GM21360 (cell line): ENCODE data around the gene WDR82.

ENCODE experiments used
- ATAC-seq: cut with Tn5 transposase; IDR thresholded peaks from one replicate; pipeline ENCODE4 v1.9.1; 2021; ENCODE audit warnings: mild to moderate bottlenecking, moderate library complexity; ENCODE audit not compliant: unreplicated experiment

Gene WDR82

DNA sequence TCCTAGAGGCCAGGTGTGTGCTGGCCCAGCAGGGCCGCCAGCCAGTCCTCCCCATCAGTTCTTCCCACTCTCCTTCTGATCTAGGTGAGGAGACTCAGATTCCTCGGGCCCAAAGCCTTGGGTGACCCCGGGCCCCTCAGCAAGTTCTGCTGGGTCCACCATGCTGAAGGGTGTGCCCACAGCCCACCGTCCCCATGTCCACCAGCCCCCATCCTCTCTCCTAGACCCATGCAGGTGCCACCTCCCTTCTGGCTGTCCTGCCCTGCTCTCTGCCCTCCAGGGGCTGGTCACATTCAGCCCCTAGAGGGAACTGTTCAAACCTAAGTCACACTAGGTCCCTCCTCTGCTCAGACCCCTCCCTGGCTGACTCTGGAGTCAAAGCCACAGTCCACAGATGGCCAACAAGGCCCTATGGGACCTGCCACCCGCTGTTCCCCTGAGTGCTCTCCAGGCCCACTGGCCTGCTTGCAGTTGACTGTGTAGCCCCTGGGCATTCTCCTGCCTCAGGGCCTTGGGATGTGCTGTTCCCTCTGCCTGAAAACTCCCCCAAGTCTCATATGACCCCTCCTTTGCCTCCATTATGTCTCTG is 52.1 kb downstream of the WDR82 start:
- ATAC-seq: peak; percentile 2

DNA sequence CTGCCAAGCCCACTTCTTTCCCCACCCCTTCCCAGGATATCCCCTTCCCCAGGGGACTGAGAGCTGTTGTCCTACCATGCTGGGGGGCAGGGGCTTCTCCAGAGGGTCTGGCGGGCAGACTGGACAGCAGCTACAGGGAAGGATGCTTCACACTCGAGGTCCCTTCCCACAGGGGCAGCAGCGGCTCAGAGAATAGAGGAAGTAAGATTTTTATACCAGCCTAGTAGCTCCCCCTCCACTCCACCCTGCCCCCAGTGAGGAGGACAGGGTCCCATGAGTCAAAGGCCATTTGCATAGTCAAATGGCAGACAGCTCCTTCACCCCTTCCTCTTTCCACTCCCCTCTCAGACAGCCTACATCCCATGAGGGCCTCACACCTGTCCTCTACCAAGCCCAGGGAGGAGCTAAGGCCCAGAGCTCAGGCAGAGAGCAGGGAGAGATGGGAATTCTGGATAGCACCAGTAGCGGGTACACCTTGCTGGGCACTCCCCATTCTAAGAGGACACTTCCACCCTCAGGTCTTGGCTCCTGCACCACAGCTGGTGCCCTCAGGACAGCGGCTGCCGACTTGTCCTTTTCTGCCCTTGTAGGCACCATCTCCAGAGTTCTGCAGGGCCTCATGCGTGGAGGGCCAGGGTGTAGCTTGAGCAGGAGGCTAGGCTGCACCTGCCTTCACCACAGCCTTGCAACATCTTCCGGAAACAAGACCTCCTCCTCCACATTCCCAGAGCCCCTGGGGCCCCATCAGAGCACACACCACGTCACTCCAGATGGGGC is 52.8 kb downstream of the WDR82 start, which contains the start of gene TLR9:
TSS of gene TLR9 (minus strand) at position 194 of the 777 bp plus-strand sequence. CDS start at position 78, 116 bp downstream.
- peak; percentile 62 for ATAC-seq

GRCh38 chr3:52223449-52224408 is 54.7 kb downstream of the WDR82 start:
- no peak for ATAC-seq

DNA sequence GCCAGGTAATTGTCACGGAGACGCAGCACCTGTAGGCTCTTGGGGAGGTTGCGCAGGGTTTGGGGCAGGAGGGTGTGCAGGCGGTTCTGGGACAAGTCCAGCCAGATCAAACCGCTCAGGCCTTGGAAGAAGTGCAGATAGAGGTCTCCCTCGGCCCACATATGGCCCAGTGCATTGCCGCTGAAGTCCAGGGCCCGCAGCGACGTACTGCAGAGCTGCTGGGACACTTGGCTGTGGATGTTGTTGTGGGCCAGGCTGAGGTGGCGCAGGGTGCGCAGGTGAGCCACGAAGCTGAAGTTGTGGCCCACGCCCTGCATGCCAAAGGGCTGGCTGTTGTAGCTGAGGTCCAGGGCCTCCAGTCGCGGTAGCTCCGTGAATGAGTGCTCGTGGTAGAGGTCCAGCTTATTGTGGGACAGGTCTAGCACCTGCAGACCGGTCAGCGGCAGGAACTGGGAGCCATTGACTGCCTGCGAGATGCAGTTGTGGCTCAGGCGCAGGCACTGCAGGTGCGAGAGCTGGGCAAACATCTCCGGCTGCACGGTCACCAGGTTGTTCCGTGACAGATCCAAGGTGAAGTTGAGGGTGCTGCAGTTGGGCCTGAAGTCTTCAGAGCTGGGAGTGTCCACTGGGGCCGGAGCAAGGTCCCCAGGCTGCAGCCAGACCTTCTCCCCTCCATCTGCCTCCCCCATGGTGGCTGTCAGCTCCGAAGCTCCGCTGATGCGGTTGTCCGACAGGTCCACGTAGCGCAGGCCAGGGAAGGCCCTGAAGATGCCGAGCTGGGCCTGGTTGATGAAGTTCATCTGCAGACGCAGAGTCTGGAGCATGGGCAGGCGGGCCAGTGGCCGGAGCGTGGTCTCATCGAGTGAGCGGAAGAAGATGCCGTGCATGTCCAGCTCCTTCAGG is 55.9 kb downstream of the WDR82 start:
- no peak for ATAC-seq

DNA sequence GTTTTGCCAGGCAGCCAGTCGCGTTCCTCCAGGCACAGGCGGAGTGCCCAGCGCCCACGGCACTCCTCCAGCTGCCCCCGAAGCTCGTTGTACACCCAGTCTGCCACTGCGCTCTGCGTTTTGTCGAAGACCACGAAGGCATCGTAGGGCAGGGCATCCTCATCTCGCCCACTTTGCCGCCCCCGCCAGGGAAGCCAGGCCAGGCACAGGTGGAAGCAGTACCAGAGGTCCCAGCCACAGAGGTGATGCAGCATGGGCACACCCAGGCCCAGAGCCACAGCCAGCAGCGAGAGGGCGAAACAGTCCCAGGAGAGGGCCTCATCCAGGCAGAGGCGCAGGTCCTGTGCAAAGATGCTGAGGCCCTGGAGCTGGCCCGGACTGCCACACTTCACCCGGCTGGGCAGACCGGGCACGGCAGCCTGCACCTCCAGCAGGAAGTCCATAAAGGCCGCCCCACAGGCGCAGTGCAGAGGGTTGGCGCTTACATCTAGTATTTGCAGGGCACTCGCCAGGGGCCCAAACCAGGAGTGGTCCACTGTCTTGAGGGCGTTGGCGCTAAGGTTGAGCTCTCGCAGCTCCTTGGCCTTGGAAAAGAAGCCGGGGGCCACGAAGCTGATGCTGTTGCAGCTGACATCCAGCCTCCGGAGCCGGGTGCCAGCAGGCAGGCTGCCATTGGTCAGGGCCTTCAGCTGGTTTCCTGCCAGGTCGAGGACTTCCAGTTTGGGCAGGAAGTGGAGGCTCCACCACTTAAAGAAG is 56.7 kb downstream of the WDR82 start:
- no peak for ATAC-seq

DNA sequence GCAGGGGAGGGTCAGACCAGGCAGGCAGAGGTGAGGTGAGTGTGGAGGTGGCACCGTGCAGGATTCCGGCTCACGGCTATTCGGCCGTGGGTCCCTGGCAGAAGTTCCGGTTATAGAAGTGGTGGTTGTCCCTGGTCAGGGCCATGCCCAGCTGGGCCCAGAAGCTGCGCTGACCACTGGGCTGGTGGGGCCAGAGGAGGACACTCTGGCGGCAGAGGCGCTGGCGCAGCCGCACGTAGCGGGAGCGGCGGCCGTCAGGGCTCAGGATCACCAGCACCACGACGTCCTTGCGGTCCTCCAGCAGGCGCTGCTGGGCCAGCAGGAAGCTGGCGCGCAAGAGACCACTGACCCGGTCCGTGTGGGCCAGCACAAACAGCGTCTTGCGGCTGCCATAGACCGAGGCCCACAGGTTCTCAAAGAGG is 57.3 kb downstream of the WDR82 start:
- ATAC-seq: no peak

DNA sequence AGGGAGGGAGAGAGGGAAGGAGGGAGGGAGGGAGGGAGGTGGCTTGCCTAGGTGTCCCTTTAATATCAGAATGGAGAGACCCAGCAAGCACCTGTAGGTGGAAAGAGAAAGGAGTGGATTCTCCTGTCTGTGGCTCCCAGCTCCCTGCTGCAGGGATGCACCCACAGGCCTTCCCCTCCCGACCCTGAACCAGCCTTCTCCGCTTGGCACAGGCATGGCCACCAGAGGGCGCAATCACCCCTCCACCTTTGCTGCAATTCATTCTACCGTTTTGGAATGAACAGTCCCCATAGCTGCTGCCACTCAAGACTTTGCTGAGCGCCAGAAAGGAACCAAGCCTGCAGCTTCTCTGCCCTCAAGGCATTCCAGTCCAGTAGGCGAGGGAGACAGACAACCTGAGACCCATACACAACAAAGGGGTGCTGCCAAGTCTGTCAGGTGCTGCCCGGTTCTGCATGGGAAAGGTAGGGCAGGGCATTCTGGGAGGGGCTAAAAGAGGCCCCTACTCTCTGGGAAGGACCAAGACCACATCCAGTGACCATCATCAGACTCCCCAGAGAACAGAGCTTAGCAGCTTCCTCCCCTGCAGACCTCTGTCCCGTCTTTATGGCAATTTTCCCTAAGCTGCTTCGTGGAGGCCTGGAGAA is 57.9 kb downstream of the WDR82 start:
- no peak for ATAC-seq

- no peak for ATAC-seq
Observed at GRCh38 chr3:52218937-52219650, 59.4 kb downstream of the WDR82 start.

DNA sequence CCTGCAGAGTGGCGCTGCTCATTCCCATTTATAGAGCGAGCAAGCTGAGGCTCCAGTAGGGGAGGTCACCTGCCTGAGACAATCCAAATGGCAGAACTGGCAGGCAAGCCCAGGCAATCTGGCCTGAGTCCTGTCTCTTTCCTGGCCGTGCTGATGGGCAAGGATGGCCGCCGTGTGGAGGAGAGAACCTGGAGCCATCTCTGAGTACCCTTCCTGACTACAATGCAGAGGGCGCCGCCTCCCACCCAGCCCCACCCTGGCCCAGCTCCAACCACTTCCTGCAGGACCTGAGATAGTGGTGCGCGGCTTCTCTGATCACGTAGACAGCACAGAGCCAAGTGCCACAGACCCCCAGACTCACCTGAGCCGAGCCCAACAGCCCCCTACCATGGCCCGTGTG is 60.0 kb downstream of the WDR82 start:
- no peak for ATAC-seq

- no peak for ATAC-seq
Observed at GRCh38 chr3:52218026-52218425, 60.4 kb downstream of the WDR82 start.

DNA sequence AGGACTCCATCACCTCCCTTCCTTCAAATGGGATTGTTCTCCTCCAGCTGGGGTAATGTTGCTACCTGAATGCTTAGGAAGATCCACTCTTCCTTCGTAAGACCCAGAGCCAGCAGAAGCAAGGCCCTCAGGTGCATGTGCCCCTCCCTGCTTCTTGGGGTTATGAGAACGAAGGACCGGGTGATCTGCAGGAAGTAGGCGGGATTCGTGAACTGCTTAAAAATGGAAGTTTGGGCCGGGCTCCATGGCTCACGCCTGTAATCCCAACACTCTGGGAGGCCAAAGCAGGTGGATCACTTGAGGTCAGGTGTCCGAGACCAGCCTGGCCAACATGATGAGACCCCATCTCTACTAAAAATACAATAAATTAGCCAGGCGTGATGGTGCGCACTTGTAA is 61.0 kb downstream of the WDR82 start:
- ATAC-seq: no peak

GRCh38 chr3:52216585-52217408 is 61.7 kb downstream of the WDR82 start:
- ATAC-seq: no peak

GRCh38 chr3:52215351-52215750 is 63.1 kb downstream of the WDR82 start:
- no peak for ATAC-seq

GRCh38 chr3:52213901-52214300 is 64.5 kb downstream of the WDR82 start:
- ATAC-seq: no peak

DNA sequence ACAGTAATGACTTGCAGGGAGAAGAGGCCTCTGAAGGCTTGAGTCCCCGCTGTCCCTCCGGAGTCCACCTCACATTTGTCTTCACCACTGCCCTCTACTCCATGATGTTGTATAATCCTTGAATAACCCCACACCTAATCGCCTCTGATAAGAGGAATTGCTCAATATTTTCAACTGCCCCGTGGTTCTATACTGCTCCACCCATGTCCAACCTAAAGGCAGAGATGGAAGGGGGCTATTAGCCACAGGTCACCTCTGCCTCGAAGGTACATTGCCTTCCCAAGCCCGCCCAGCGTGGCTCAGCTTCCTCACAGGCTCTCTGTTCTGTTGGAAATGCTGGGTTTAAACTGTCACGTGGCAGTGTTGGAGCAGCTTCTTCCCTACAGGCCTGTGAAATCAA is 65.4 kb downstream of the WDR82 start:
- no peak for ATAC-seq

DNA sequence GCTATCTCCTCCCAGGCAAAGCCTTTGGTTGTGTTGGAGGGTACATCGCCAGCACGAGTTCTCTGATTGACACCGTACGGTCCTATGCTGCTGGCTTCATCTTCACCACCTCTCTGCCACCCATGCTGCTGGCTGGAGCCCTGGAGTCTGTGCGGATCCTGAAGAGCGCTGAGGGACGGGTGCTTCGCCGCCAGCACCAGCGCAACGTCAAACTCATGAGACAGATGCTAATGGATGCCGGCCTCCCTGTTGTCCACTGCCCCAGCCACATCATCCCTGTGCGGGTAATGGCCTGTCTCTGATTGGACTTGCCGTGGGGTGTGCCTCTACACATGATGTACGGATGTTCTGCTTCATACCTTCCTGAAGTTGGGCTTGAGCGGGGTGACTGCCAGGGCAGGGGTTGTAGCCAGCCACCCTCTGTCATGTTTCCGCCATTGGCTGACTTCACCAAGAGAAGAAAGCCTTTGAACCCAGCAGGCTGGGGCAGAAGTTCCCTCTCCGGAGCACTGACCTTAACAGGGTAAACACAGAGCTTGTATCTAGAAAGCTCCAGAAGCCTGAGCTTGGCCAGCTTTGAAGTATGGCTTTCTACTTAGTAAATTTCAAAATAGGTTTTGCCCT is 67.1 kb downstream of the WDR82 start:
- no peak for ATAC-seq

DNA sequence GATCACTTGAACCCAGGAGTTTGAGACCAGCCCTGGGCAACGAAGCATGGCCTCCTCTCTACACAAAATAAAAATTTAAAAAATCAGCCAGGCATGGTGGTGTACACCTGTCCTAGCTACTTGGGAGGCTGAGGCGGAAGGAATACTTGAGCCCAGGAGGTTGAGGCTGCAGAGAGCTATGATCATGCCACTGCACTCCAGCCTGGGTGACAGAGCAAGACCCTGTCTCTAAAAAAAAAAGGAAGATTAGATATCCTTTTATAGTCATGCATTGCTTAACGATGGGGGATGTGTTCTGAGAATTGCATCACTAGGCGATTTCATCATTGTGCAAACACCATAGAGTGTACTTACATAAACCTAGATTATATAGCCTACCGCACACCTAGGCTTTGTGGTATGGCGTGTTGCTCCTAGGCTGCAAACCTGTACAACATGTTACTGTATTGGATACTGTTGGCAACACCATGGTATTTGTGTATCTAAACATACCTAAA is 67.9 kb downstream of the WDR82 start:
- ATAC-seq: no peak
